RWPE2 (cell line): Measurements from ENCODE around the gene SCARB1.

Source experiments
- ATAC-seq: fragments of 200-7000 bp; cut with Tn5 transposase; 3 replicates; pipeline ENCODE4 v1.9.1; 2021; ENCODE audit warnings: low read depth
- DNase-seq: peaks from one replicate; pipeline ENCODE4 v3.0.0-alpha.2; 2020; ENCODE audit warnings: low spot score
- H3K27ac ChIP-seq: fragments of 450-650 bp; 2 replicates; pipeline ENCODE4 v1.5.1; 2017; ENCODE audit warnings: mild to moderate bottlenecking; ENCODE audit not compliant: poor library complexity, severe bottlenecking
- H3K27me3 ChIP-seq: fragments of 250-450 bp; sonication (Bioruptor Pico); 2 replicates; pipeline ENCODE4 v1.5.1; 2021; ENCODE audit warnings: mild to moderate bottlenecking, moderate library complexity; ENCODE audit not compliant: insufficient read depth, poor library complexity, severe bottlenecking
- H3K36me3 ChIP-seq: fragments of 250-450 bp; sonication (Bioruptor Pico); 2 replicates; pipeline ENCODE4 v1.5.1; 2020; ENCODE audit warnings: low read depth, mild to moderate bottlenecking, moderate library complexity
- H3K4me1 ChIP-seq: fragments of 250-450 bp; sonication (Bioruptor Pico); 2 replicates; pipeline ENCODE4 v1.5.1; 2021; ENCODE audit warnings: mild to moderate bottlenecking, moderate library complexity; ENCODE audit not compliant: insufficient read depth, poor library complexity, severe bottlenecking
- H3K4me3 ChIP-seq: fragments of 250-450 bp; sonication (Bioruptor Pico); 2 replicates; pipeline ENCODE4 v1.5.1; 2021; ENCODE audit warnings: mild to moderate bottlenecking, moderate library complexity; ENCODE audit not compliant: severe bottlenecking
- H3K9me3 ChIP-seq: fragments of 250-450 bp; sonication (Bioruptor Pico); 2 replicates; pipeline ENCODE4 v1.5.1; 2021; ENCODE audit warnings: mild to moderate bottlenecking, moderate library complexity; ENCODE audit not compliant: severe bottlenecking
- TF ChIP-seq, protein P1 (sequence below): fragments of 450-650 bp; IDR thresholded peaks from one replicate; pipeline ENCODE4 v1.5.1; 2017; ENCODE audit warnings: mild to moderate bottlenecking, moderate library complexity; ENCODE audit not compliant: poor library complexity, severe bottlenecking

Gene SCARB1

DNA sequence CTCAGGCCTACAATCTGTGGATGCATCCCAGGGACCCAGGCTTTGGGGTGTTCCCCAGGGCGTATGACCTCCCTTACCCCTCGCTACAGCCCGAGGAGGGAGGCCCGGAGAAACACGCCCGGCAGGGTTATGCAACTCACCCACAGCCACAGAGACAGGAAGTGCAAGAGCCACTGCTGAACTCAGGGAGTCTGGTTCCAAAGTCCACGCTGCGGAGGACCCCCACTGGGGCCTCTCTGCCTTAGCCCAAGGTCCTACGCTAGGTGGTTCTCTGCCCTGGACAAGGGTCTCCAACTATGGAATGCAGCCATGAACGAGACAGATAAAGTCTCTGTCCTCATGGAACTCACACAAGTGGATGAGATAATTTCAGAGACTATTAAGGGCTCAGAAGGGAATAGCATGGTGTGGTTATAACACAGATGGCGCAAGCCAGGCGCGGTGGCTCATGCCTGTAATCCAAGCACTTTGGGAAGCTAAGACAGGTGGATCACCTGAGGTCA, 11.3 kb downstream of the SCARB1 start:
- peaks cover 22% of the 10 kb centered on the region for H3K36me3 ChIP-seq
- no peak overlapping the region for H3K4me3 ChIP-seq
- H3K27me3 ChIP-seq = no peaks in the 10 kb centered on the region
- no peaks in the 10 kb centered on the region for H3K9me3 ChIP-seq
- no peaks in the 10 kb centered on the region for H3K4me1 ChIP-seq
- TF ChIP-seq, protein P1, sequence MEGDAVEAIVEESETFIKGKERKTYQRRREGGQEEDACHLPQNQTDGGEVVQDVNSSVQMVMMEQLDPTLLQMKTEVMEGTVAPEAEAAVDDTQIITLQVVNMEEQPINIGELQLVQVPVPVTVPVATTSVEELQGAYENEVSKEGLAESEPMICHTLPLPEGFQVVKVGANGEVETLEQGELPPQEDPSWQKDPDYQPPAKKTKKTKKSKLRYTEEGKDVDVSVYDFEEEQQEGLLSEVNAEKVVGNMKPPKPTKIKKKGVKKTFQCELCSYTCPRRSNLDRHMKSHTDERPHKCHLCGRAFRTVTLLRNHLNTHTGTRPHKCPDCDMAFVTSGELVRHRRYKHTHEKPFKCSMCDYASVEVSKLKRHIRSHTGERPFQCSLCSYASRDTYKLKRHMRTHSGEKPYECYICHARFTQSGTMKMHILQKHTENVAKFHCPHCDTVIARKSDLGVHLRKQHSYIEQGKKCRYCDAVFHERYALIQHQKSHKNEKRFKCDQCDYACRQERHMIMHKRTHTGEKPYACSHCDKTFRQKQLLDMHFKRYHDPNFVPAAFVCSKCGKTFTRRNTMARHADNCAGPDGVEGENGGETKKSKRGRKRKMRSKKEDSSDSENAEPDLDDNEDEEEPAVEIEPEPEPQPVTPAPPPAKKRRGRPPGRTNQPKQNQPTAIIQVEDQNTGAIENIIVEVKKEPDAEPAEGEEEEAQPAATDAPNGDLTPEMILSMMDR = no peak
- DNase-seq (no peak), ATAC-seq (no peak)
- no peak overlapping the region for H3K27ac ChIP-seq

DNA sequence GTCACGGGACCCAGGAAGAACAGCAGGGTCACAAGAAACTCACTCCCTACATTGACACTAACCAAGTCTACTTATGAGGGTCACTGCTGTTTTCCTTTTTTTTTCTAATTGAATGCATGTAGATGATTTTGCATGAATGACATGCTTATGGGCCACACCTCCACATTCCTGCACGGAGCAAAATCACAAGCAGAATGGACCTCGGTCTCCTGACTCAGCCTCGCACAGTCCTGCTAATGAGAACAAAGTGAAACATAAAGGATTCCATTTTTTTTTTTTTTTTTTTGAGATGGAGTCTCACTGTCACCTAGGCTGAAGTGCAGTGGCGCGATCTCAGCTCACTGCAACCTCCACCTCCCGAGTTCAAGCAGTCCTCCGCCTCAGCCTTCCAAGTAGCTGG, 12.3 kb downstream of the SCARB1 start:
- H3K9me3 ChIP-seq = no peaks in the 10 kb centered on the region
- no peak for ATAC-seq

DNA sequence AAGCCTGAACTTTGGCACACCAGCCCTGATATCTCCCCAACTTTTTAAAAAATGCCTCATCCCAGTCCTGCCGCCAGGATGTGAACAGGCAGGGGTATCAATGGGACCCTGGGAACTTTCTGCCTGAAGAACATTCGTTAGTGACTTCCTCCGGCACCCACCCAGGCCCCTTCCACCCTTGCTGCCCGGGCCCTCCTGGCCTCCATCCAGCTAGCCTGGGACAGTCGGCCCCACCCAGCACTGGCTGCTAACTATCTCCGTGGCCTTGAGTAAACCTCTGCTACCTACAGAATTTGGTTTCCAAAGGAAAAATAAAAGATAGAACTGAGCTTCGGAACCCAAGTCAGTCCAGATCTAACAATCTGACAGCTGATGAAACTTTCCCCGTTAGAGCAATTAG, 14.3 kb downstream of the SCARB1 start:
- TF ChIP-seq, protein P1 = no peak
- DNase-seq = no peak
- Histone ChIP-seq H3K4me1 (no peaks in the 10 kb centered on the region), H3K27me3 (no peaks in the 10 kb centered on the region), H3K4me3 (no peak overlapping the region), H3K9me3 (no peaks in the 10 kb centered on the region), H3K36me3 (peaks cover 17% of the 10 kb centered on the region), H3K27ac (no peak overlapping the region)
- no peak for ATAC-seq

More for the DNA sequence above, 12.3 kb downstream of the SCARB1 start:
- no peaks in the 10 kb centered on the region for H3K27me3 ChIP-seq
- no peak overlapping the region for H3K27ac ChIP-seq
- TF ChIP-seq, protein P1 = no peak
- H3K36me3 ChIP-seq = peaks cover 20% of the 10 kb centered on the region
- DNase-seq = no peak
- H3K4me1 ChIP-seq = no peaks in the 10 kb centered on the region
- no peak overlapping the region for H3K4me3 ChIP-seq

GRCh38 chr12:124848621-124849380, 14.9 kb downstream of the SCARB1 start:
- Histone ChIP-seq H3K27ac (no peak overlapping the region), H3K4me1 (no peaks in the 10 kb centered on the region)
- no peak for ATAC-seq

More at GRCh38 chr12:124848621-124849380, 14.9 kb downstream of the SCARB1 start:
- no peaks in the 10 kb centered on the region for H3K27me3 ChIP-seq
- H3K36me3 ChIP-seq = peaks cover 17% of the 10 kb centered on the region
- TF ChIP-seq, protein P1 = no peak
- H3K9me3 ChIP-seq = no peaks in the 10 kb centered on the region
- no peak overlapping the region for H3K4me3 ChIP-seq
- DNase-seq = no peak
